NCI-H748 treated with DMSO at 0.1 percent for 48 hours (cell line): ENCODE results near the gene PPFIA4.
A peak's percentile ranks its signal among the peaks of the same experiment; 100 is the strongest.
"Not testable (repeated sequence)": the region's sequence is repeated elsewhere in the genome, so short reads cannot be mapped to it uniquely, and the experiment has no call there.

Experiments
- DNase-seq: peaks from one replicate; lab custom pipeline; 2025; lab: John Stamatoyannopoulos, UW

PPFIA4 gene

GRCh38 chr1:203017692-203018091, 8.6 kb upstream of the PPFIA4 start:
- no peak for DNase-seq

GRCh38 chr1:203022855-203023254, 3.4 kb upstream of the PPFIA4 start:
- DNase-seq, result not testable (repeated sequence)

GRCh38 chr1:203025686-203026030, 633 bp upstream of the PPFIA4 start:
- DNase-seq, result peak; percentile 24

GRCh38 chr1:203026666-203027663, 674 bp downstream of the PPFIA4 start:
- DNase-seq, result no peak

GRCh38 chr1:203028067-203028783, 1.9 kb downstream of the PPFIA4 start:
- DNase-seq, result no peak

GRCh38 chr1:203028784-203029553, 2.7 kb downstream of the PPFIA4 start:
- DNase-seq, result no peak

GRCh38 chr1:203031467-203031866, 5.2 kb downstream of the PPFIA4 start:
- no peak for DNase-seq

GRCh38 chr1:203033287-203033686, 7.0 kb downstream of the PPFIA4 start:
- no peak for DNase-seq

GRCh38 chr1:203033917-203034316, 7.6 kb downstream of the PPFIA4 start:
- no peak for DNase-seq

- no peak for DNase-seq
Measured at GRCh38 chr1:203034422-203035110, 8.3 kb downstream of the PPFIA4 start.

- DNase-seq, result no peak
Measured at GRCh38 chr1:203035111-203036000, 9.1 kb downstream of the PPFIA4 start.

- DNase-seq, result no peak
Measured at GRCh38 chr1:203036135-203036534, 9.8 kb downstream of the PPFIA4 start.

GRCh38 chr1:203036537-203036936, 10.2 kb downstream of the PPFIA4 start:
- no peak for DNase-seq

- DNase-seq, result no peak
Measured at GRCh38 chr1:203037509-203038190, 11.4 kb downstream of the PPFIA4 start.

GRCh38 chr1:203038217-203038741, 12.0 kb downstream of the PPFIA4 start:
- DNase-seq, result no peak

GRCh38 chr1:203038891-203039608, 12.8 kb downstream of the PPFIA4 start:
- peak; percentile 5 for DNase-seq

- no peak for DNase-seq
Measured at GRCh38 chr1:203039609-203040512, 13.6 kb downstream of the PPFIA4 start.
